Body of pancreas (tissue), 4 donors: ENCODE data around the gene SCN3A. TPM values are rescaled to one million over a fixed set of nuclear protein-coding genes. Genes with fewer than 3 reads are reported as not detected.

Experiments
- ATAC-seq: fragments of 150-250 bp; one replicate; pipeline ENCODE4 v1.9.1; 2016
- DNase-seq, 4 donors: peaks; one replicate each; pipeline ENCODE4 v3.0.0-alpha.2; 2019
- H3K27ac ChIP-seq, 4 donors: fragments of 200-600 bp; sonication (generic); 1 replicate in 3 of 4; 2 replicates in 1 of 4; pipeline versions ENCODE4 v1.5.1 to v1.6.1; 2016 to 2019; ENCODE audit warnings: mild to moderate bottlenecking in 1 of 4, mixed read lengths in 1 of 4, moderate library complexity in 1 of 4
- H3K27me3 ChIP-seq, 2 donors: fragments of 200-600 bp; sonication (generic); one replicate each; pipeline ENCODE4 v1.6.0; 2016; ENCODE audit warnings: mild to moderate bottlenecking in 1 of 2
- H3K36me3 ChIP-seq, 2 donors: fragments of 200-600 bp; sonication (generic); replicated peaks in 1 of 2; 2 replicates each; pipeline ENCODE4 v1.5.1; 2016; ENCODE audit warnings: low read depth in 2 of 2; ENCODE audit not compliant: insufficient read depth in 1 of 2
- H3K4me1 ChIP-seq: fragments of 200-600 bp; sonication (generic); one replicate; pipeline ENCODE4 v1.6.0; 2016
- H3K4me3 ChIP-seq, 2 donors: fragments of 200-600 bp; sonication (generic); 1 replicate in 1 of 2; 2 replicates in 1 of 2; pipeline ENCODE4 v1.5.1; 2016 to 2019
- H3K9me3 ChIP-seq, 3 donors: fragments of 200-600 bp; sonication (generic); 1 replicate in 2 of 3; 2 replicates in 1 of 3; pipeline ENCODE4 v1.5.1; 2016
- POLR2A ChIP-seq, 3 donors: fragments of 450-650 bp; IDR thresholded peaks; one replicate each; pipeline ENCODE4 v1.6.1; 2016; ENCODE audit warnings: antibody characterized with exemption in 3 of 3, mild to moderate bottlenecking in 2 of 3
- WGBS, 2 donors: methylation state at CpG; one replicate each; pipeline ENCODE4 v1.1.5; 2017; 5-methylcytosine and 5-hydroxymethylcytosine counted together
- intact Hi-C: fragments of 100-400 bp; cut with DNase I; formaldehyde crosslinking; loops from one replicate; pipeline ENCODE4 v1.15.1; 2023
- total RNA-seq, 2 donors: library from RNA; depleted of rRNA; stranded (reverse); fragments of >200 nt; gene quantifications; one replicate each; pipeline ENCODE4 v1.1.0, GENCODE V29; 2016
- TF ChIP-seq, protein P1 (sequence below), 7 experiments: fragments of 450-650 bp in 4 of 7; fragments of 200-600 bp in 3 of 7; sonication (generic) in 3 of 7; IDR thresholded peaks; one replicate each; pipeline ENCODE4 v1.5.1; 2016 to 2019; ENCODE audit warnings: antibody characterized with exemption in 7 of 7

Gene SCN3A
- total RNA-seq, 2 donors from 2014 or later: 0.33 to 0.52 TPM

DNA sequence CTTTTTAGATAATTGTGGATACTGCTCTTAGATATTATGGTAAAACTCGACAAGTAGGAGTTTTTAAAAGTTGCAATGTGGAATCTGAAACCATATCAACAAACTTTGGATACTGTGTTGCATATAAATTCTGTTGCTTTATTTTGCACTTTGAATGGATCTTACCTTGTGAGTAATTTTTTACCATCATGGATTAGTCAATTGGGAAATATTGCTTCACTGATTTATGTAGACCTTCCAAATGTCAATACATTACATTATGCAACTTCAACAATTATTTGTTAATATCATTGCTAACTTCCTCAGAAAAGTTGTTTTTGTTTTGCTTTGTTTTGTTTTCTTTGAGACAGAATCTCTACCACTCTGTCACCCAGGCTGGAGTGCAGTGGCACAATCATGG is 146.5 kb downstream of the SCN3A start:
- H3K36me3 ChIP-seq: no peaks in the 10 kb centered on the region
- WGBS, 2 donors: 75 to 78% methylated on average over 1 of the region's 1 CpG
- ATAC-seq: no peak
- no peak overlapping the region for H3K27ac ChIP-seq
- no peaks in the 10 kb centered on the region for H3K9me3 ChIP-seq
- no peaks in the 10 kb centered on the region for H3K27me3 ChIP-seq
- DNase-seq: no peak
- H3K4me3 ChIP-seq: no peak overlapping the region
- H3K4me1 ChIP-seq: peaks cover 14% of the 10 kb centered on the region
- TF ChIP-seq, protein P1, sequence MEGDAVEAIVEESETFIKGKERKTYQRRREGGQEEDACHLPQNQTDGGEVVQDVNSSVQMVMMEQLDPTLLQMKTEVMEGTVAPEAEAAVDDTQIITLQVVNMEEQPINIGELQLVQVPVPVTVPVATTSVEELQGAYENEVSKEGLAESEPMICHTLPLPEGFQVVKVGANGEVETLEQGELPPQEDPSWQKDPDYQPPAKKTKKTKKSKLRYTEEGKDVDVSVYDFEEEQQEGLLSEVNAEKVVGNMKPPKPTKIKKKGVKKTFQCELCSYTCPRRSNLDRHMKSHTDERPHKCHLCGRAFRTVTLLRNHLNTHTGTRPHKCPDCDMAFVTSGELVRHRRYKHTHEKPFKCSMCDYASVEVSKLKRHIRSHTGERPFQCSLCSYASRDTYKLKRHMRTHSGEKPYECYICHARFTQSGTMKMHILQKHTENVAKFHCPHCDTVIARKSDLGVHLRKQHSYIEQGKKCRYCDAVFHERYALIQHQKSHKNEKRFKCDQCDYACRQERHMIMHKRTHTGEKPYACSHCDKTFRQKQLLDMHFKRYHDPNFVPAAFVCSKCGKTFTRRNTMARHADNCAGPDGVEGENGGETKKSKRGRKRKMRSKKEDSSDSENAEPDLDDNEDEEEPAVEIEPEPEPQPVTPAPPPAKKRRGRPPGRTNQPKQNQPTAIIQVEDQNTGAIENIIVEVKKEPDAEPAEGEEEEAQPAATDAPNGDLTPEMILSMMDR (IDR thresholded peaks at IDR 0.05): no peak
- TF ChIP-seq POLR2A (IDR thresholded peaks at IDR 0.05): no peak
- intact Hi-C loops: no loop called here

DNA sequence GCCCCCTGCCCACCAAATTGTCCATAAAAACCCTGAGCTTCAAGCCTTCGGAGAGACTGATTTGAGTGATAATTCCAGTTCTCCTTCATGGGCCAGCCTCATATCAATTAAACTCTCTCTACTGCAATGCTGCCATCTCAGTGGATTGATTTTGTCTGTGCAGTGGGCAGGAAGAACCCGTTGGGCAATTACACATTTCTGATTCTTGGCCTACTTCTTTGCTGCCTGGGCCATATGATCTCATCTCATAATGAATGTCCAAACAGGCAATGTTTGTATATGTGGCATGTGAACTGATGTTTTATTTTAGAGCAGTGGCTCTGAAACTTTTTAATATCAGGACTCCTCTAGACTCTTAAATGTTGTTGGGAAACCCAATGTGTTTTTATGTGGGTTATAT is 147.3 kb downstream of the SCN3A start:
- TF ChIP-seq POLR2A (IDR thresholded peaks at IDR 0.05): no peak
- TF ChIP-seq, protein P1 (IDR thresholded peaks at IDR 0.05): no peak
- intact Hi-C loops: no loop called here
- WGBS, 2 donors: 69 to 85% methylated on average over 2 of the region's 2 CpGs
- DNase-seq (no peak), ATAC-seq (no peak)
- Histone ChIP-seq H3K9me3 (no peaks in the 10 kb centered on the region), H3K4me1 (peaks cover 14% of the 10 kb centered on the region), H3K4me3 (no peak overlapping the region), H3K27me3 (no peaks in the 10 kb centered on the region), H3K36me3 (no peaks in the 10 kb centered on the region), H3K27ac (no peak overlapping the region)

DNA sequence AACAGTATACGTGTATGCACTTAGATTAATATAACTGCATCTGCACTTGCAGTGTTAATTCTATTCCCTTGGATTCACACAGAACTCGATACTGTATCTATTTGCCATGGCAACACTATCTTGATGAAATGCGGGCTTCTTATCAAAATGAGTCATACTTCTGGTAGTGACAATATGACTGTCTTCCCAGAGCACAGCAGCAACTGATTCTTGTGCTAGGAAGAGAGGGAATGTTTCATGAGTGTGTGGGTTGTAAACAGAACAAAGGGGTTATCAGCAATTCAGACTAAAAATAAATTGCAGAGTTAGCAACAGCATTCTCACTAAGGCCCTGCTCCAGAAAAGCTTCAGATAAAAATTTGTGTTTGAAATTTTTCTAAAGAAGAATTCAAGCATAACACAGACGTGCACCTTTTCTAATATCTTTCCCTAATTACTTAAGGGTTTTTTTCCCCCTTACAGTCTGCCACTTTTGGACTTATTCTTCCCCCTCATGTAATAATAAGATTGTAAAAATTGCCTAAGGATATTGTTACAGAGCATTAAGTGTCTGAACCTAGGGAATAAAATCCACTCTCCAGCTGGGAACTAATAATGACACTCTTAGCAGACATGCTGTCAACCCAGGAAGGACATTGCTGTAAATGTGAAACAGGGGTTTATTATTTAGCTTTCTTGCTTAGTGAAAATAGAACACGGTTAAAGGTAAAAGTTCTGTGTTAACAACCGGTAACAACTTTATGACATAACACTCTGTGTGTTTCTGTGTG is 148.6 kb downstream of the SCN3A start:
- WGBS, 2 donors: 18 to 25% methylated on average over 6 of the region's 6 CpGs
- H3K4me1 ChIP-seq: peaks cover 14% of the 10 kb centered on the region
- intact Hi-C loops: no loop called here
- TF ChIP-seq, protein P1 (IDR thresholded peaks at IDR 0.05): no peak
- TF ChIP-seq POLR2A (IDR thresholded peaks at IDR 0.05): no peak
- H3K36me3 ChIP-seq: no peaks in the 10 kb centered on the region
- peak overlapping the region in 1 of 4 donors; percentile 40 for H3K27ac ChIP-seq
- no peaks in the 10 kb centered on the region for H3K9me3 ChIP-seq
- no peak overlapping the region for H3K4me3 ChIP-seq
- peak; percentile 83 for ATAC-seq
- no peak for DNase-seq
- no peaks in the 10 kb centered on the region for H3K27me3 ChIP-seq

DNA sequence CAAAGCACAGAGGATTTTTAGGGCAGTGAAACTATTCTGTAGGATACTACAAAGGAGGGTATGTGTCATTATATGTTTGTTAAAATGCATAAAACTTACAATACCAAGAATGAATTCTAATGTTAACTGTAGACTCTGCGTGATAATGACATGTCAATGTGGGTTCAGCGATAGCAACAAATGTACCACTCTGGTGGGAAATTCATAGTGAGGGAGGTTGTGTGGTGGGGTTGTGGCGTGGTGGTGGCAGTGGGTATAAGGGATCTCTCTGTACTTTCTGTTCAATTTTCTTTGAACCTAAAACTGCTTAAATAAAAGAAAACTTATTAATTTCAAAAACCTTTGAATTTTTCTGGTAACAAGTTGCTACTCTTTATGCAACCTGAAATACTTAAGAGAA is 149.2 kb downstream of the SCN3A start:
- Histone ChIP-seq H3K27me3 (no peaks in the 10 kb centered on the region), H3K4me3 (no peak overlapping the region), H3K27ac (no peak overlapping the region), H3K9me3 (no peaks in the 10 kb centered on the region), H3K36me3 (no peaks in the 10 kb centered on the region), H3K4me1 (peaks cover 14% of the 10 kb centered on the region)
- no peak for TF ChIP-seq POLR2A (IDR thresholded peaks at IDR 0.05)
- TF ChIP-seq, protein P1 (IDR thresholded peaks at IDR 0.05): no peak
- WGBS, 2 donors: 83 to 91% methylated on average over 3 of the region's 3 CpGs
- ATAC-seq (no peak), DNase-seq (no peak)
- intact Hi-C loops: no loop called here
